HG03457 (cell line): ENCODE measurements around the gene PIK3C2G.

ENCODE experiments used
- ATAC-seq: cut with Tn5 transposase; IDR thresholded peaks from one replicate; pipeline ENCODE4 v1.9.1; 2021; ENCODE audit warnings: moderate number of reproducible peaks; ENCODE audit not compliant: unreplicated experiment

PIK3C2G gene

GRCh38 chr12:18270958-18271460 is 9.7 kb downstream of the PIK3C2G start:
- no peak for ATAC-seq

- no peak for ATAC-seq
These were observed 14.7 kb downstream of the PIK3C2G start for GRCh38 chr12:18275981-18276380.

GRCh38 chr12:18277196-18277595 is 15.9 kb downstream of the PIK3C2G start:
- ATAC-seq = no peak

GRCh38 chr12:18280728-18281127 is 19.4 kb downstream of the PIK3C2G start:
- no peak for ATAC-seq

GRCh38 chr12:18281941-18282340 is 20.6 kb downstream of the PIK3C2G start:
- ATAC-seq = no peak

GRCh38 chr12:18283831-18284230 is 22.5 kb downstream of the PIK3C2G start:
- no peak for ATAC-seq

- ATAC-seq = no peak
These were observed 23.1 kb downstream of the PIK3C2G start for GRCh38 chr12:18284386-18284785.

- ATAC-seq = no peak
These were observed 23.8 kb downstream of the PIK3C2G start for GRCh38 chr12:18285161-18285560.

- no peak for ATAC-seq
These were observed 29.1 kb downstream of the PIK3C2G start for GRCh38 chr12:18290386-18290785.

- no peak for ATAC-seq
These were observed 33.6 kb downstream of the PIK3C2G start for GRCh38 chr12:18294889-18295288.

GRCh38 chr12:18296201-18296908 is 35.0 kb downstream of the PIK3C2G start:
- ATAC-seq = no peak

GRCh38 chr12:18296909-18297280 is 35.6 kb downstream of the PIK3C2G start:
- ATAC-seq = no peak

GRCh38 chr12:18297902-18298301 is 36.6 kb downstream of the PIK3C2G start:
- no peak for ATAC-seq

- ATAC-seq = no peak
These were observed 41.6 kb downstream of the PIK3C2G start for GRCh38 chr12:18302809-18303430.

GRCh38 chr12:18304609-18305008 is 43.3 kb downstream of the PIK3C2G start:
- no peak for ATAC-seq

GRCh38 chr12:18306311-18306710 is 45.0 kb downstream of the PIK3C2G start:
- ATAC-seq = no peak

- no peak for ATAC-seq
These were observed 52.0 kb downstream of the PIK3C2G start for GRCh38 chr12:18313306-18313705.

GRCh38 chr12:18320036-18320617 is 58.8 kb downstream of the PIK3C2G start:
- no peak for ATAC-seq

GRCh38 chr12:18320976-18321375 is 59.7 kb downstream of the PIK3C2G start:
- no peak for ATAC-seq

- ATAC-seq = no peak
These were observed 61.8 kb downstream of the PIK3C2G start for GRCh38 chr12:18323159-18323558.

- no peak for ATAC-seq
These were observed 65.7 kb downstream of the PIK3C2G start for GRCh38 chr12:18327036-18327435.

- ATAC-seq = no peak
These were observed 70.9 kb downstream of the PIK3C2G start for GRCh38 chr12:18332173-18332572.
